Measurements from ENCODE around the gene FCAMR.

Gene FCAMR

GRCh38 chr1:206979379-206980043 lies 9.3 kb upstream of the FCAMR start:
- TF ChIP-seq CTCF (IDR thresholded peaks at IDR 0.05; ENCODE audit: insufficient read depth, low read length, poor library complexity, severe bottlenecking) = peak; percentile 71
- H3K4me3 ChIP-seq (replicated peaks; ENCODE audit: low read depth, low read length) = no peak overlapping the region
- H3K27me3 ChIP-seq (replicated peaks; ENCODE audit: control insufficient read depth, insufficient read depth, low read length) = no peaks in the 10 kb centered on the region; the same call in 1 of the 2 replicates
- no peak for DNase-seq (ENCODE audit: extremely low read depth, insufficient read length)
- H3K36me3 ChIP-seq (ENCODE audit: control insufficient read depth, insufficient read depth, low read length) = no peaks in the 10 kb centered on the region

DNA sequence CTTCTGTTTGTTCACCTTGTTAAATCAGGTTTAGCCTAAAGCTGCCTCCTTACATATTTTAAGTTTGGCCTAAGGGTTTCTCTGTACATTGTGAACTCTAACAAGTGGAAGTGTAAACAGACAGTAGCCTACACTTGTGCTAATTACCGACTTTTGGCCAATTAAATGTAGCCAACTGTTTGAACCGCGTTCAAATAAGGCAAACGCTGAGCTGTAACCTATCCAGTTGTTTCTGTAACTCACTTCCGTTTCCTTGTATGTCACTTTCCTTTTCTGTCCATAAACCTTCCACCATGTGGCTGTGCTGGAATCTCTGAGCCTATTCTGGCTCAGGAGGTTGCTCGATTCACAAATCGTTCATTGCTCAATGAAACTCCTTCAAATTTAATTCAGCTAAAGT lies 8.0 kb upstream of the FCAMR start:
- H3K4me3 ChIP-seq (replicated peaks; ENCODE audit: low read depth, low read length) = no peak overlapping the region
- no peak for DNase-seq (ENCODE audit: extremely low read depth, insufficient read length)
- TF ChIP-seq CTCF (IDR thresholded peaks at IDR 0.05; ENCODE audit: insufficient read depth, low read length, poor library complexity, severe bottlenecking) = no peak
- no peaks in the 10 kb centered on the region for H3K27me3 ChIP-seq (replicated peaks; ENCODE audit: control insufficient read depth, insufficient read depth, low read length)
- no peaks in the 10 kb centered on the region for H3K36me3 ChIP-seq (ENCODE audit: control insufficient read depth, insufficient read depth, low read length)

- Histone ChIP-seq H3K4me3 (replicated peaks; ENCODE audit: low read depth, low read length) (no peak overlapping the region), H3K27me3 (replicated peaks; ENCODE audit: control insufficient read depth, insufficient read depth, low read length) (no peaks in the 10 kb centered on the region), H3K36me3 (ENCODE audit: control insufficient read depth, insufficient read depth, low read length) (no peaks in the 10 kb centered on the region)
- DNase-seq (ENCODE audit: extremely low read depth, insufficient read length) = no peak
- TF ChIP-seq CTCF (IDR thresholded peaks at IDR 0.05; ENCODE audit: insufficient read depth, low read length, poor library complexity, severe bottlenecking) = no peak
Measured at GRCh38 chr1:206975306-206975705, 5.0 kb upstream of the FCAMR start.

DNA sequence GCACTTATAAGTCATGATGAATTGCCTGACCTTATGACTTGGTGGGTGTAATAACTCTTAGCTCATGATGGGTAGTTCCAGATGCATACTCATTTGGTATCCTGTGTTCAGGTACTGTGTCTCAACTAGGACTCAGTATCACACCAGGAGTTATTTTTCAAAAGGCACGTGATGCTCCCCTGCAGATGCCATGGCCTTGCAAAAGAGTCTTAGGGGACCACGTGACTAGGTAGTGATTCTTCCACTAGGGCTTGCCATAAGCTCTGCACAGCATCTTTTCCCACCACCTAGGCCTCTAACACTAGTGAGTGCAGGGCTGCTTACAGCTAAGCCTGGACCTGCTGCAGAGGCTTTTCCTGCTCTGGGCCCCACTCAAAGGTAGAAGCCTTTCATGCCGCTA lies 3.9 kb upstream of the FCAMR start:
- Histone ChIP-seq H3K27me3 (replicated peaks; ENCODE audit: control insufficient read depth, insufficient read depth, low read length) (no peaks in the 10 kb centered on the region), H3K36me3 (ENCODE audit: control insufficient read depth, insufficient read depth, low read length) (no peaks in the 10 kb centered on the region), H3K4me3 (replicated peaks; ENCODE audit: low read depth, low read length) (no peak overlapping the region)
- DNase-seq (ENCODE audit: extremely low read depth, insufficient read length) = no peak
- TF ChIP-seq CTCF (IDR thresholded peaks at IDR 0.05; ENCODE audit: insufficient read depth, low read length, poor library complexity, severe bottlenecking) = no peak

DNA sequence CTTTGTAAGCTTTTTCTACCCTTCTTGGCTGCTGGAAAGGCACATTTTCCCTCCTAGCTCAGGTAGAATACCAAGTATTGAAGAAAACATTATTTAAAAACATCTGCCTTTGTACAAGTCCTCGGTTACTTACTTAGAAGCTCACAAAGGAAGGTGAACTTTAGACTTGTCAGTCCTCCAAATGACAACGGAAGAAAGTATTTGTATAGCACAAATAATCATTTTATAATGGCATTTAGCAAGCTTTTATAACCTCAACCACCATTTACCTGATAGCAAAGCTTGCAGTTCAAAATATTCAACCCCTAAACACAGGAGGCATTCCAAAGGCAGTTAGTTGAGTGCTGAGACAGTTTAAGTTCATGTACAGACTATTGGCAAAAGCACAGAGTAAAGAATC lies 2.5 kb upstream of the FCAMR start:
- TF ChIP-seq CTCF (IDR thresholded peaks at IDR 0.05; ENCODE audit: insufficient read depth, low read length, poor library complexity, severe bottlenecking) = no peak

More for the DNA sequence above, 2.5 kb upstream of the FCAMR start:
- no peak for DNase-seq (ENCODE audit: extremely low read depth, insufficient read length)
- Histone ChIP-seq H3K27me3 (replicated peaks; ENCODE audit: control insufficient read depth, insufficient read depth, low read length) (no peaks in the 10 kb centered on the region), H3K36me3 (ENCODE audit: control insufficient read depth, insufficient read depth, low read length) (no peaks in the 10 kb centered on the region), H3K4me3 (replicated peaks; ENCODE audit: low read depth, low read length) (no peak overlapping the region)

Measured in GM06990 (cell line).